Activated CD8-positive, alpha-beta memory T cell treated with anti-CD3 and anti-CD28 coated beads, Interleukin-2, amount 50 U/mL, for 24 hours (primary cell): ENCODE data around the gene TANGO2.

Source experiments
- DNase-seq: peaks from one replicate; pipeline ENCODE4 v3.0.0-alpha.2; 2020; ENCODE audit errors: extremely low read depth

Gene TANGO2

GRCh38 chr22:20043997-20044342 is 23.1 kb downstream of the TANGO2 start:
- DNase-seq: no peak

- no peak for DNase-seq
Observed at GRCh38 chr22:20044495-20045151, 23.7 kb downstream of the TANGO2 start.

- DNase-seq: no peak
Observed at GRCh38 chr22:20046730-20047129, 25.8 kb downstream of the TANGO2 start.

DNA sequence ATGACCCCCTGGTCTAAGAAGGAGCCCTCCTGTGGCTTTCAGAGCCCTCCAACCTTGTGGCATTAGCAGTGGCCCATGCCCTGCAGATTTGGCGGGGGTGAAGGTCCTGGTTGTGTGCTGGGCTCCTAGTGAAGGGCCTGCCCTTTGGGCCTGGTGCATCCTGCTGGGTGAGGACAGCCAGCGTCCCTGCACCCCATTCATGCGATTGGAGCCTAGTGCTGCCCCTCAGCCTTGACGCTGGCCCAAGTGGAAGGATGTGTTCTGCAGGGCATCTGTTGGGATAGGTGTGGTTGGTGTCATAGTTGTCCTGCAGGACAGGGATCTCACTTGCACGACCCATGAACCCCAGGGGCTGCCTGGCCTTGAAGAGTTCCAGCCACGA is 31.0 kb downstream of the TANGO2 start:
- no peak for DNase-seq

DNA sequence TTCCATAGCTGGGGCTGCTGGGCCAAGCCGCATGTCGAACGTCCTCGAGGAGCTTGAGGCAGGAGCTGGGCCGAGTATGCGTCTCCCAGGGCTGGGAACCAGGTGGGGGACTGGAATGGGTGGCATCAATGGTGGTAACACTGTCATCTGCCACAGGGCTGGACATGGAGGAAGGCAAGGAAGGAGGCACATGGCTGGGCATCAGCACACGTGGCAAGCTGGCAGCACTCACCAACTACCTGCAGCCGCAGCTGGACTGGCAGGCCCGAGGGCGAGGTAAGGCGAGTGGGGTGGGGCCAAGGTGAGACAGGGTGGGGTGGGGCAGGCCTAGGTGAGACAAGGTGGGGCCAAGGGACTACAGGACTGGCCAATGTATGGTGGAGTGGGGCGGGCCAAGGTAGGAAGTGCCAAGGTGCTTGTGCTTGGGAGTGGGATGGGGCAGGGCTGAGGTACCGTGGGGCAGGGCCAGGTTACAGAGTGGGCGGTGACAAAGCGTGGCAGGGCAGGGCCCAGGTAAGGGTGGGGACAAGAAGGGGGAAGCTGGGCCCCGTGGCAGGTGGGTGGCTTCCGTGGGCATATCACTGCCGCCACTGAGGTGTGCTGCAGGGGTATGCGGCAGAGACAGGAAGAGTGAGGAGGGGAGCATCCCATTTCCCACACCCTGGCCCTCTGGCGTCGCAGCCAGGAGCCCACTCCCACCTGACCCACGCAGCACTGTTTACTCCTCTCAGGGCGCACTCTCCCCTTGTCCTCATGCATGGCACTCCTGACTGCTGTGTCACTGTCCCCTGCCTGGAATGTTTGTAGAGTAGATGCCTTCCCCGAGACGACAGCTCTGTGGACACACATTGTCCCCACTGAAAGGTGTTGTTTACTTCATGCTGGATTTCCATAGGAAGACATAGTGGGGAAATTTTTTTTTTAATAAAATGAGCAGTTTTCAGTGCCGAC is 31.7 kb downstream of the TANGO2 start:
- DNase-seq: no peak

DNA sequence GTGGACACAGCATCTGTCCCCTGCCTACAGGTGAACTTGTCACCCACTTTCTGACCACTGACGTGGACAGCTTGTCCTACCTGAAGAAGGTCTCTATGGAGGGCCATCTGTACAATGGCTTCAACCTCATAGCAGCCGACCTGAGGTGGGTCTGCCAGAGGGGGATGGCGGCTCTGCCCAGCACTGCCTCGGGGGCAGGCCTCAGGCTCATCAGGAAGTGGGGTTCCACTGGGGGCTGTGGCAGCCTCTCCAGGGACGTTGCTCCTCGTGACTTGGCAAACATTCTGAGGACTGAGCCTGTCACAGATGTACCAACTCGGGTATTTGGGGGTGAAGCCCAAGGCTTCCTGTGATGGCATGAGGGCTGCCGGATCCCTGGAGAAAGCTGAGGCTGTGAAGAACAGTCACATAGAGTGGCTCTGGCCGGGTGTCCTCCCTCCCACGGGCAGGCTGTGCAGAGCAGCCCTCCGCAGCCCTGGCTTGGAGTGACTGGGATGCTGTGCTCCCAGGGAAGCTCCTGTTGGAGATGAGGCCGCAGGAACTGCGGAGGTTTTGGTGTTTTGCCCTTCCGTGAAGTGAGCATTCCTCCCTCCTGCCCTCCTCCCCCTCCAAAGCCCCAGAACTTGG is 32.6 kb downstream of the TANGO2 start:
- no peak for DNase-seq

DNA sequence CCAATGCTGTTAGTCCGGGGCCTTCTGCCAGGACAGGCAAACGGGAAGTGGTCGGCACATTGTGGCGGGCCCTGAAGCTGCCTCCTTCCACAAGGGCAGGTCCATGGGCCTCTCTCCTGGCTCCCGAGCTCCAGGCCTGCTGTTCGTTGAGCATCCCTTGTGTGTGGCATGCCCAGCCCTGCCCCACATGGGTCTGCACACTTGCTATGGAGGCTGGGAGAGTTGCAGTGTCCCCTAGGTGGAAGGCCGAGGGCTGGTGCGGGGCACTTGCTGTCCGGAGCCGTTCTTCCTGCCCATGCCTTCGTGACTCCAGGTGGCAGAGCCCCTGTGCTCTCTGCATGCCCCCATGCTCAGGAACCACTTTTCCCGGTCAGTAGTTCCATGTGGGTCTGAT is 33.1 kb downstream of the TANGO2 start:
- DNase-seq: no peak

DNA sequence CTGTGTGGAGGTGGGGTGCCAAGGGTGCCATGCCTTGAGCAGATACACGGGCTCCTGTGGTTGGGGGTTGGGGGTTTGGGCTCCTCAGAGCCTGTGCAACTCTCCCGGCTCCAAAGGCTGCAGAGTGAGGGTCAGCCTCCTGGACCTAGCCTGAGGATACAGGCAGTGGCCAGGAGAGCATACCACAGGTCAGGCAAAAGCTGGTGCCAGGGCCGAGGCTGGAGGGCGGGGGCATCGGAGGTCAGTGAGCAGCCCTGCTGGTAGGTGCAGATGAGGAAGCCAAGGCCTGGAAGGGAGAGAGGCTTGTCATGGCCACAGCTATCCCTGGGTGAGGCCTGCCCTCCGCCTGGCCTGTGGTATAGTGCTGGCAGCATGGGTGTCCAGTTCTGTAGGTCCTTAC is 33.6 kb downstream of the TANGO2 start:
- no peak for DNase-seq

DNA sequence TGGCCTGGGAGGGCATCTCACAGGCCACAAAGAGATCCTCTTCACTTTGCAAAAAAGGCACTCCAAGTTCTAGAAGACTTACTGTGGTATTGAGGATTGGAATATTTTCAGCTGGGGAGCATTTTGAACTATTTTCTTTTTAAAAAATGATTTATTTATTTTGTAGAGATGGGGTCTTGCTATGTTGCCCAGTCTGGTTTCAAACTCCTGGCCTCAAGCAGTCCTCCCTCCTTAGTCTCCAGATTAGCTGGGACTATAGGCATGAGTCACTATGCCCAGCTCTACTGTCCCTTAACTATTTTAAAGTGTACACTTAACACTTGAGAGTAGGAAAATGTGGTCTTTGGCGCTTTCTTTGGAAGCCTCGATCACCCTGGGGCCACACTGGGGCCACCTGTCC is 34.2 kb downstream of the TANGO2 start:
- no peak for DNase-seq

- DNase-seq: no peak
Observed at GRCh38 chr22:20055654-20056053, 34.7 kb downstream of the TANGO2 start.

GRCh38 chr22:20056161-20056560 is 35.3 kb downstream of the TANGO2 start:
- DNase-seq: no peak

- DNase-seq: no peak
Observed at GRCh38 chr22:20056696-20057386, 35.9 kb downstream of the TANGO2 start.

GRCh38 chr22:20057596-20058268 is 36.8 kb downstream of the TANGO2 start:
- DNase-seq: no peak

DNA sequence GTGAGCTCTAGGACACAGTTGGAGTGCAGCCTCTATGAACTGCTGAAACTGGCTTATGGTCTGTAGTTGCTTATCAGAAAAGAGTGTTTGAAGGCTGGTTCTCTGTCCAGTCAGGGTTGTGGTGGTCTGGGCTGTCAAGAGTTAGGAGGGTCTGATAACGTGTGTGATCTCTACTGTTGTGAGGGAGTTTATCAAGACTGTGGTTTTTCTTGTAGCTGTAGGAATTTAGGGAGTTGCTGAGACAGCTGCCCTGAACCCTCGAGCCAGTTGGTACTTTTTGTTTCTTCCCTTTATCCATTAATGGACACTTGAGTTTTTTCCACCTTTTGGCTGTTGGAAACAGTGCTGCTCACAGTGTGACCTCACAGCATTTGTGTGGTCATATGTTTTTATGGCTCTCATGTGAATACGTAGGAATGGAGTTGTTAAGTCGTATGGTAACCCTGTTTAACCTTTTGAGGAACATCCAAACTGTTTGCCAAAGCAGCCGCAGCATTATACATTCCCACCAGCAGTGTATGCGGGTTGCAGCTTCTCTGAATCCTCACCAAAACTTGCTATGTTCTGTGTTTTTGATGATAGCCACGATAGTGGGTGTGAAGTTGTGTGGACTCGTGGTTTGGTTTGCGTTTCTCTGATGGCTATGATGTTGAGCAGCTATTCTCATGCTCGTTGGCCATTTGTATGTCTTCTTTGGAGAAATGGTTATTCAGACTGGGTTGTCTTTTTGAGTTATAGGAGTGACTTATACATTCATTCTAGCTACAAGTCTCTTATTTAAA is 38.3 kb downstream of the TANGO2 start:
- DNase-seq: no peak

DNA sequence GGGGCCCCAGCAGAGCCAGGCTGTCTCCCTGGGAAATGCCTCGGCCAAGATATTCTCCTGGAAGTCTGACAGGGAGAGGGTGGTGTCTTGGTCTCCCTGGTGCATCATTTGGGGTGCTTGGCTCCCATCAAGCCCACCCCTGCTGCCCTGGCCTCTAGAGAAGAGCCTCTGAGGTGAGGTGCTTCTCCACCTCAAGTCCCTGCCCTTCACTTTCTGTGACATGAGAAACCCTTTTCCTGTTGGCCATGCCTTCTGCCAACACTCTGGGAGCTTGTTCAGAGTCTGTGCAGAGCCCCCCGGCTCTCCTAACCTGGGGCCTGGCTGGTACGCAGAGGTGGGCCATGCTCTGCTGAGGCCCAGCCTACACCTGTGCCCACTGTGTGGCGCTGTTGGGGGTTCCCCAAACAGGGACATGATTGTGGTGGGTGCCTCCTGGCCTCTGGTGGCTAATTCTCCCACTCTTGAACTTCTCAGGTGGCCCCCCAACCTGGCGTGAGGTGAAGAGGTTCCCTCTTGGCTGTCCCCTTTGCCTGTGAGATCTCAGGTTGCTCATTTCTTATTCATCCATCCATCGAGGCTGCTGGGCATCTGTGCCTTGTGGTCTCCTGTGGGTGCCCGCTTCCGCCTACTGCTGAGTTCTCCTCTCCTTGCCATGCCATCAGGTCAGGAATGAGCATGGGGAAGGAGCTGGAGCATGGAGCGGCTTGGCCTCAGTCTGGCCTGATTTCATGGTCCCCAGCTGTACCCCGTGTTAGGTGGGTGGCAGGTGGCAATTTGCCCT is 40.0 kb downstream of the TANGO2 start:
- DNase-seq: no peak

DNA sequence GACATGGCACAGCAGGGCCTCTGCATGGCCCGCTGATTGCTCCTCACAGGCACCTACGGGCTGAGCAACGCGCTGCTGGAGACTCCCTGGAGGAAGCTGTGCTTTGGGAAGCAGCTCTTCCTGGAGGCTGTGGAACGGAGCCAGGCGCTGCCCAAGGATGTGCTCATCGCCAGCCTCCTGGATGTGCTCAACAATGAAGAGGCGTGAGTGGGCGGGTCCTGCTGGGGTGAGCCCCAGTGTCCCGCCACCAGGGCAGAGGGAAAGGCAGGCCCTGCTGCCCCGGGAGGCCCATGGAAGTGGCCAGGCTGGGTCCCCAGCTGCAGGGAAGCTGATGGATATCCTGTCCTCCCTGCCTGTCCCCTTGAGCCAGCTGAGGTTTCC is 40.6 kb downstream of the TANGO2 start:
- DNase-seq: no peak

GRCh38 chr22:20062043-20062765 is 41.3 kb downstream of the TANGO2 start:
- DNase-seq: no peak

DNA sequence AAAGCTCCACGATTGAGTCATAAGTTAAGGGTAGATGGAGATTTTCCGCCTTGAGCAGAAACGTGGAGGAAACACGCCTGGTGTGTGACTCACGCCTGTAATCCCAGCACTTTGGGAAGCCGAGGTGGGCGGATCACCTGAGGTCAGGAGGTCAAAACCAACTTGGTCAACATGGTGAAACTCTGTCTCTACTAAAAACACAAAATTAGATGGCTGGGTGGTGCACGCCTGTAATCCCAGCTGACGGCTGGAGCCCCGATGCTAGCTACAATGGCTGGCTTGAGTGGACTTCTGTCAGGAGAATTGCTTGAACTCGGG is 41.8 kb downstream of the TANGO2 start:
- DNase-seq: no peak

DNA sequence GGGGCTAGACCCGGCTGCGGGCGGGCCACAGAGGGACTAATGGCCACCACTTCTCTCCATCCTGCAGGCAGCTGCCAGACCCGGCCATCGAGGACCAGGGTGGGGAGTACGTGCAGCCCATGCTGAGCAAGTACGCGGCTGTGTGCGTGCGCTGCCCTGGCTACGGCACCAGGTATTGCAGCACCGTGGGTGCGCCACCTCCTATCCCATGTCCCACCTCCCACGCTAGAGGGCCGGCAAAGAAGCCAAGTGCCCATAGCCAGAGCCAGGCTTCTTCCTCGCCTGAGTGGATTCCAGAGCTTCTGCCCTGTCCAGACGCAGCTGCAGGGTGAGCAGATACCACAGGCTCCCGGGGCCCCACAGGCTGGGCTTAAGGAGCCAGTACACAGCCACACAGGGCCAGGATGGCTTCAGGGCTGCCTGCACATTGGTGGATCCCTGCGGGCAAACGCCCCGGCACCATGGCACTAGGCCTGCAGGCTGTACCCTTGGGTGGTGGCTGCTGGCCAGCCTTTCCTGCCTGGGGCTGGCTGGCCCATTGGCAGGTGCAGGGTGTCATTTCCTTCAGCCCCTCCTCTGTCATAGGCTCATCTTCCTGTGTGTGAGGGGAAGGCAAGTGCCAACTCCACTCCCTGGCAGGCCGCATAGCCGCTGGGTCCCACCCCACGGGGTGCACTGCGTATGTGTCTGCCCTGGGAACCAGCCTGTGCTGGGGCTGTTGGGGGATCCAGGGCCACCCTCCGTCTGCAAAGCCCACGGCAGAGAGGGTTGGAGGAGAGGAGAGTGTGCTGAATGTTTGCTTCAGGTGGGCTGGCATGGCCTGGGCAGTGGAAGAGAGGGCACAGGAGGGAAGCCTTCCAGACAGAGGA is 42.6 kb downstream of the TANGO2 start:
- DNase-seq: no peak
